SK-N-SH (cell line): ENCODE results near the gene KCNJ4. TPM values are rescaled to one million over a fixed set of nuclear protein-coding genes. Genes with fewer than 3 reads are reported as not detected.
A peak's percentile ranks its signal among the peaks of the same experiment; 100 is the strongest.

Source experiments
- CTCF ChIA-PET: fragments of 300-600, 350-600 bp; formaldehyde crosslinking; extraction: SDS; loops from one replicate; lab custom pipeline; 2021; lab: Yijun Ruan, JAX
- POLR2A ChIA-PET: fragments of 350-600 bp; sonication (Branson Sonifier 250); formaldehyde crosslinking; extraction: SDS; loops from one replicate; lab custom pipeline; 2020; ENCODE audit warnings: antibody characterized with exemption, inconsistent platforms; lab: Yijun Ruan, JAX
- DNase-seq: peaks from one replicate; pipeline ENCODE4 v3.0.0; 2012
- H2AFZ ChIP-seq: fragments of 200-600 bp; sonication (generic); 2 replicates; pipeline ENCODE4 v1.8.1; 2016; ENCODE audit warnings: antibody characterized with exemption, mild to moderate bottlenecking, low read depth
- H3F3A ChIP-seq: fragments of 200-600 bp; sonication (generic); replicated peaks from 2 replicates; pipeline ENCODE3; 2016; ENCODE audit warnings: antibody characterized with exemption, mild to moderate bottlenecking; ENCODE audit not compliant: insufficient read depth
- H3K27ac ChIP-seq, 2 experiments: fragments of 200-500 bp in 1 of 2; fragments of 200-600 bp in 1 of 2; sonication (Bioruptor generic) in 1 of 2; sonication (generic), shearing (Covaris generic) in 1 of 2; 2 replicates each; pipeline versions ENCODE4 v1.5.1 to v1.6.1; 2014 to 2016; ENCODE audit warnings: low read depth in 2 of 2, inconsistent platforms in 1 of 2, low read length in 1 of 2, mild to moderate bottlenecking in 1 of 2, mixed read lengths in 1 of 2
- H3K27me3 ChIP-seq: fragments of 200-600 bp; sonication (generic), shearing (Covaris generic); 2 replicates; pipeline ENCODE4 v1.6.1; 2016; ENCODE audit warnings: mixed run types; ENCODE audit not compliant: insufficient read depth
- H3K36me3 ChIP-seq, 2 experiments: fragments of 200-500 bp in 1 of 2; fragments of 200-600 bp in 1 of 2; sonication (Bioruptor generic) in 1 of 2; sonication (generic) in 1 of 2; replicated peaks in 1 of 2; 2 replicates each; pipeline versions ENCODE3 to v1.5.1; 2014 to 2016; ENCODE audit warnings: low read length in 1 of 2, mild to moderate bottlenecking in 1 of 2; ENCODE audit not compliant: insufficient read depth in 2 of 2, control insufficient read depth in 1 of 2
- H3K4me1 ChIP-seq, 2 experiments: fragments of 200-500 bp in 1 of 2; fragments of 200-600 bp in 1 of 2; sonication (Bioruptor generic) in 1 of 2; sonication (generic), shearing (Covaris generic) in 1 of 2; 2 replicates each; pipeline versions ENCODE4 v1.5.1 to v1.6.1; 2014 to 2016; ENCODE audit warnings: low read depth in 1 of 2, low read length in 1 of 2, mixed run types in 1 of 2; ENCODE audit not compliant: insufficient read depth in 2 of 2, control insufficient read depth in 1 of 2
- H3K4me2 ChIP-seq: fragments of 200-600 bp; sonication (generic), shearing (Covaris generic); 2 replicates; pipeline ENCODE4 v1.6.1; 2017; ENCODE audit warnings: mixed run types
- H3K4me3 ChIP-seq, 2 experiments: fragments of 200-500 bp in 1 of 2; fragments of 200-600 bp in 1 of 2; sonication (Bioruptor generic) in 1 of 2; sonication (generic), shearing (Covaris generic) in 1 of 2; 2 replicates each; pipeline versions ENCODE4 v1.5.1 to v1.8.1; 2014 to 2016; ENCODE audit warnings: low read depth in 2 of 2, inconsistent platforms in 1 of 2, low read length in 1 of 2, mild to moderate bottlenecking in 1 of 2, mixed read lengths in 1 of 2, moderate library complexity in 1 of 2
- H3K79me2 ChIP-seq: fragments of 200-600 bp; sonication (generic); 2 replicates; pipeline ENCODE4 v1.8.1; 2017; ENCODE audit warnings: mild to moderate bottlenecking; ENCODE audit not compliant: insufficient read depth
- H3K9ac ChIP-seq: fragments of 200-600 bp; sonication (generic); 2 replicates; pipeline ENCODE4 v1.6.1; 2017; ENCODE audit warnings: mixed run types
- H3K9me2 ChIP-seq: fragments of 200-600 bp; sonication (generic); 2 replicates; pipeline ENCODE4 v1.6.1; 2017; ENCODE audit warnings: mixed run types
- H3K9me3 ChIP-seq: fragments of 200-600 bp; sonication (generic); 2 replicates; pipeline ENCODE4 v1.6.1; 2017; ENCODE audit warnings: mixed run types, mild to moderate bottlenecking, moderate library complexity
- H4K20me1 ChIP-seq: fragments of 200-600 bp; sonication (generic); 2 replicates; pipeline ENCODE4 v1.6.1; 2017; ENCODE audit warnings: mild to moderate bottlenecking, mixed run types; ENCODE audit not compliant: insufficient read depth
- ELF1 ChIP-seq: IDR thresholded peaks from 2 replicates; pipeline ENCODE4 v1.4.0; 2012
- EP300 ChIP-seq, 2 experiments: IDR thresholded peaks; 2 replicates each; pipeline versions ENCODE4 v1.4.0 to v1.6.1; 2012; ENCODE audit warnings: borderline replicate concordance in 1 of 2, low read depth in 1 of 2, low read length in 1 of 2
- FOSL2 ChIP-seq: IDR thresholded peaks from 2 replicates; pipeline ENCODE4 v1.4.0; 2012; ENCODE audit warnings: low read depth, mild to moderate bottlenecking, moderate library complexity, borderline replicate concordance
- FOXJ3 ChIP-seq: sonication (generic); formaldehyde crosslinking; IDR thresholded peaks from 2 replicates; pipeline ENCODE4 v1.5.1; 2020; ENCODE audit warnings: mild to moderate bottlenecking, missing genetic modification reagents
- FOXM1 ChIP-seq: IDR thresholded peaks from 2 replicates; pipeline ENCODE4 v1.4.0; 2012; ENCODE audit warnings: low read depth, mild to moderate bottlenecking
- GABPA ChIP-seq: IDR thresholded peaks from 2 replicates; pipeline ENCODE4 v1.4.0; 2012; ENCODE audit warnings: low read depth, mild to moderate bottlenecking
- JUND ChIP-seq: IDR thresholded peaks from 2 replicates; pipeline ENCODE4 v1.4.0; 2012
- POLR2AphosphoS5 ChIP-seq: IDR thresholded peaks from 2 replicates; pipeline ENCODE4 v1.6.1; 2012; ENCODE audit warnings: low read depth, low read length
- RFX5 ChIP-seq: IDR thresholded peaks from 2 replicates; pipeline ENCODE4 v1.6.1; 2012; ENCODE audit warnings: mild to moderate bottlenecking, improper control_type of control experiment, low read length
- TCF12 ChIP-seq: IDR thresholded peaks from 2 replicates; pipeline ENCODE4 v1.4.0; 2012
- WGBS: methylation state at CpG from one replicate; pipeline ENCODE4 v1.1.6; 2017; ENCODE audit warnings: low lambda C conversion rate; 5-methylcytosine and 5-hydroxymethylcytosine counted together
- polyA plus RNA-seq, 3 experiments: library from polyadenylated mRNA; depleted of rRNA; stranded (reverse); fragments of >200 nt; gene quantifications; 2 replicates each; pipeline ENCODE4 v1.2.3, GENCODE V29; 2012
- TF ChIP-seq, protein P1 (sequence below): IDR thresholded peaks from 2 replicates; pipeline ENCODE4 v1.6.1; 2012; ENCODE audit warnings: mild to moderate bottlenecking, low read depth, low read length, moderate library complexity
- TF ChIP-seq, protein P2 (sequence below): IDR thresholded peaks from 2 replicates; pipeline ENCODE4 v1.4.0; 2012; ENCODE audit warnings: low read depth, borderline replicate concordance
- TF ChIP-seq, protein P3 (sequence below): IDR thresholded peaks from 2 replicates; pipeline ENCODE4 v1.4.0; 2012; ENCODE audit warnings: low read depth
- TF ChIP-seq, protein P4 (sequence below): IDR thresholded peaks from 2 replicates; pipeline ENCODE4 v1.4.0; 2012; ENCODE audit warnings: low read depth, borderline replicate concordance

KCNJ4 gene
- polyA plus RNA-seq, 1 of the 3 experiments (the other 2 are of a cell fraction), result not detected

DNA sequence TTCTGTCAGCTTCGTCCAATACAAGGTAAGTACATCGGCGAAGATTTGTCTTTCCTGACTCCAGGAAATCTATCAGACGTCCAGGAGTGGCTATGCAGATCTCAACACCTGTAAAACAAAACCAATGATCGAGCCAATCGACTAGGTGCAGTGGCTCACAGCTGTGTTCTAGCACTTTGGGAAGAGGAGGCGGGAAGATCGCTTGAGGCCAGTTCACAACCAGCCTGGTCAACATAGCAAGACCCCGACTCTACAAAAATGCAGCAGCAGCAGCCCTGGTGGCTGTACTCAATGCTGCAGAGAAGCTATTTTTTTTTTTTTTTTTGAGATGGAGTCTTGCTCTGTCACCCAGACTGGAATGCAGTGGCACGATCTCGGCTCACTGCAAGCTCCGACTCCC, 39.9 kb upstream of the KCNJ4 start:
- DNase-seq, result no peak
- WGBS, result 98% methylated on average over 9 of the region's 12 CpGs
- H3K27me3 ChIP-seq, result no peaks in the 10 kb centered on the region
- no peaks in the 10 kb centered on the region for H3K9me2 ChIP-seq
- H3K4me3 ChIP-seq, result no peak overlapping the region
- H3K27ac ChIP-seq, result peak overlapping the region in 1 of 2 experiments; percentile 33; a peak in 1 of 4 replicates
- CTCF ChIA-PET, result no interaction called here
- H3K9me3 ChIP-seq, result no peaks in the 10 kb centered on the region
- TF ChIP-seq EP300 (IDR thresholded peaks at IDR 0.05; ENCODE audit: borderline replicate concordance in 1 of 2, low read depth in 1 of 2, low read length in 1 of 2) (no peak), ELF1 (no peak), GABPA (no peak), FOXM1 (no peak), FOXJ3 (no peak), JUND (no peak), RFX5 (no peak), POLR2AphosphoS5 (no peak), TCF12 (no peak), FOSL2 (no peak)
- TF ChIP-seq, protein P1, sequence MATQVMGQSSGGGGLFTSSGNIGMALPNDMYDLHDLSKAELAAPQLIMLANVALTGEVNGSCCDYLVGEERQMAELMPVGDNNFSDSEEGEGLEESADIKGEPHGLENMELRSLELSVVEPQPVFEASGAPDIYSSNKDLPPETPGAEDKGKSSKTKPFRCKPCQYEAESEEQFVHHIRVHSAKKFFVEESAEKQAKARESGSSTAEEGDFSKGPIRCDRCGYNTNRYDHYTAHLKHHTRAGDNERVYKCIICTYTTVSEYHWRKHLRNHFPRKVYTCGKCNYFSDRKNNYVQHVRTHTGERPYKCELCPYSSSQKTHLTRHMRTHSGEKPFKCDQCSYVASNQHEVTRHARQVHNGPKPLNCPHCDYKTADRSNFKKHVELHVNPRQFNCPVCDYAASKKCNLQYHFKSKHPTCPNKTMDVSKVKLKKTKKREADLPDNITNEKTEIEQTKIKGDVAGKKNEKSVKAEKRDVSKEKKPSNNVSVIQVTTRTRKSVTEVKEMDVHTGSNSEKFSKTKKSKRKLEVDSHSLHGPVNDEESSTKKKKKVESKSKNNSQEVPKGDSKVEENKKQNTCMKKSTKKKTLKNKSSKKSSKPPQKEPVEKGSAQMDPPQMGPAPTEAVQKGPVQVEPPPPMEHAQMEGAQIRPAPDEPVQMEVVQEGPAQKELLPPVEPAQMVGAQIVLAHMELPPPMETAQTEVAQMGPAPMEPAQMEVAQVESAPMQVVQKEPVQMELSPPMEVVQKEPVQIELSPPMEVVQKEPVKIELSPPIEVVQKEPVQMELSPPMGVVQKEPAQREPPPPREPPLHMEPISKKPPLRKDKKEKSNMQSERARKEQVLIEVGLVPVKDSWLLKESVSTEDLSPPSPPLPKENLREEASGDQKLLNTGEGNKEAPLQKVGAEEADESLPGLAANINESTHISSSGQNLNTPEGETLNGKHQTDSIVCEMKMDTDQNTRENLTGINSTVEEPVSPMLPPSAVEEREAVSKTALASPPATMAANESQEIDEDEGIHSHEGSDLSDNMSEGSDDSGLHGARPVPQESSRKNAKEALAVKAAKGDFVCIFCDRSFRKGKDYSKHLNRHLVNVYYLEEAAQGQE, result no peak
- TF ChIP-seq, protein P2, sequence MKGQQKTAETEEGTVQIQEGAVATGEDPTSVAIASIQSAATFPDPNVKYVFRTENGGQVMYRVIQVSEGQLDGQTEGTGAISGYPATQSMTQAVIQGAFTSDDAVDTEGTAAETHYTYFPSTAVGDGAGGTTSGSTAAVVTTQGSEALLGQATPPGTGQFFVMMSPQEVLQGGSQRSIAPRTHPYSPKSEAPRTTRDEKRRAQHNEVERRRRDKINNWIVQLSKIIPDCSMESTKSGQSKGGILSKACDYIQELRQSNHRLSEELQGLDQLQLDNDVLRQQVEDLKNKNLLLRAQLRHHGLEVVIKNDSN, result no peak
- TF ChIP-seq, protein P3, sequence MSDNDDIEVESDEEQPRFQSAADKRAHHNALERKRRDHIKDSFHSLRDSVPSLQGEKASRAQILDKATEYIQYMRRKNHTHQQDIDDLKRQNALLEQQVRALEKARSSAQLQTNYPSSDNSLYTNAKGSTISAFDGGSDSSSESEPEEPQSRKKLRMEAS, result no peak
- TF ChIP-seq, protein P4, sequence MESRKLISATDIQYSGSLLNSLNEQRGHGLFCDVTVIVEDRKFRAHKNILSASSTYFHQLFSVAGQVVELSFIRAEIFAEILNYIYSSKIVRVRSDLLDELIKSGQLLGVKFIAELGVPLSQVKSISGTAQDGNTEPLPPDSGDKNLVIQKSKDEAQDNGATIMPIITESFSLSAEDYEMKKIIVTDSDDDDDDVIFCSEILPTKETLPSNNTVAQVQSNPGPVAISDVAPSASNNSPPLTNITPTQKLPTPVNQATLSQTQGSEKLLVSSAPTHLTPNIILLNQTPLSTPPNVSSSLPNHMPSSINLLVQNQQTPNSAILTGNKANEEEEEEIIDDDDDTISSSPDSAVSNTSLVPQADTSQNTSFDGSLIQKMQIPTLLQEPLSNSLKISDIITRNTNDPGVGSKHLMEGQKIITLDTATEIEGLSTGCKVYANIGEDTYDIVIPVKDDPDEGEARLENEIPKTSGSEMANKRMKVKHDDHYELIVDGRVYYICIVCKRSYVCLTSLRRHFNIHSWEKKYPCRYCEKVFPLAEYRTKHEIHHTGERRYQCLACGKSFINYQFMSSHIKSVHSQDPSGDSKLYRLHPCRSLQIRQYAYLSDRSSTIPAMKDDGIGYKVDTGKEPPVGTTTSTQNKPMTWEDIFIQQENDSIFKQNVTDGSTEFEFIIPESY, result no peak
- no peak overlapping the region for H3K4me2 ChIP-seq
- peaks cover 65% of the 10 kb centered on the region for H4K20me1 ChIP-seq
- peaks cover 7% of the 10 kb centered on the region for H3F3A ChIP-seq
- no peak overlapping the region for H3K9ac ChIP-seq
- no peak overlapping the region for H2AFZ ChIP-seq
- H3K4me1 ChIP-seq, result peaks cover 0 to 8% of the 10 kb centered on the region in 2 experiments; a peak in 1 of 4 replicates
- peaks cover 65% of the 10 kb centered on the region for H3K79me2 ChIP-seq
- POLR2A ChIA-PET, result no interaction called here
- peaks cover 67 to 74% of the 10 kb centered on the region in 2 experiments for H3K36me3 ChIP-seq
